Fibroblast of lung (primary cell): ENCODE results near the gene APOO. TPM values are rescaled to one million over a fixed set of nuclear protein-coding genes. Genes with fewer than 3 reads are reported as not detected.
A peak's percentile ranks its signal among the peaks of the same experiment; 100 is the strongest.

Experiments
- DNase-seq, 2 donors: peaks; one replicate each; pipeline versions ENCODE4 v3.0.0 to v3.0.0-alpha.2; 2010; ENCODE audit warnings: low read depth in 2 of 2
- H2AFZ ChIP-seq: 2 replicates; pipeline ENCODE4 v1.5.1; 2012; ENCODE audit warnings: low read length, control low read depth, inconsistent platforms
- H3K27ac ChIP-seq: 2 replicates; pipeline ENCODE4 v1.5.1; 2011; ENCODE audit warnings: low read length, control low read depth; ENCODE audit not compliant: insufficient read depth
- H3K27me3 ChIP-seq: 2 replicates; pipeline ENCODE4 v1.5.1; 2011; ENCODE audit warnings: mild to moderate bottlenecking, low read length; ENCODE audit not compliant: control insufficient read depth, insufficient read depth
- H3K36me3 ChIP-seq: 2 replicates; pipeline ENCODE4 v1.5.1; 2011; ENCODE audit warnings: low read length; ENCODE audit not compliant: control insufficient read depth, insufficient read depth
- H3K4me1 ChIP-seq: 2 replicates; pipeline ENCODE4 v1.5.1; 2011; ENCODE audit warnings: low read length; ENCODE audit not compliant: control insufficient read depth, insufficient read depth; ENCODE audit errors: extremely low read depth
- H3K4me2 ChIP-seq: 2 replicates; pipeline ENCODE4 v1.5.1; 2011; ENCODE audit warnings: low read length, control low read depth; ENCODE audit not compliant: insufficient read depth; ENCODE audit errors: extremely low read depth
- H3K4me3 ChIP-seq, 4 experiments: fragments of 200-600 bp in 1 of 4; sonication (generic) in 1 of 4; replicated peaks in 1 of 4; 2 replicates each; pipeline ENCODE4 v1.5.1; 2011 to 2016; ENCODE audit warnings: low read length in 4 of 4, low read depth in 3 of 4, mild to moderate bottlenecking in 3 of 4, control low read depth in 2 of 4, inconsistent platforms in 1 of 4, mixed read lengths in 1 of 4; ENCODE audit not compliant: insufficient read depth in 1 of 4; ENCODE audit errors: control extremely low read depth in 1 of 4
- H3K79me2 ChIP-seq: 2 replicates; pipeline ENCODE4 v1.5.1; 2012; ENCODE audit warnings: mild to moderate bottlenecking, low read length, inconsistent platforms; ENCODE audit not compliant: control insufficient read depth, insufficient read depth
- H3K9ac ChIP-seq: 2 replicates; pipeline ENCODE4 v1.5.1; 2011; ENCODE audit warnings: mild to moderate bottlenecking, low read length, control low read depth; ENCODE audit not compliant: insufficient read depth
- H3K9me3 ChIP-seq: 2 replicates; pipeline ENCODE4 v1.5.1; 2012; ENCODE audit warnings: low read depth, low read length; ENCODE audit not compliant: control insufficient read depth, insufficient read depth
- H4K20me1 ChIP-seq: 2 replicates; pipeline ENCODE4 v1.5.1; 2011; ENCODE audit warnings: low read length; ENCODE audit not compliant: control insufficient read depth, insufficient read depth; ENCODE audit errors: extremely low read depth
- CTCF ChIP-seq, 2 donors: IDR thresholded peaks in 1 of 2; conservative IDR thresholded peaks in 1 of 2; 1 replicate in 1 of 2; 2 replicates in 1 of 2; pipeline ENCODE4 v1.5.1; 2011 to 2012; ENCODE audit warnings: low read length in 2 of 2, control low read depth in 1 of 2, inconsistent platforms in 1 of 2, low read depth in 1 of 2, mild to moderate bottlenecking in 1 of 2
- EZH2 ChIP-seq: IDR thresholded peaks from 2 replicates; pipeline ENCODE4 v1.5.1; 2012; ENCODE audit warnings: low read length, control low read depth, mild to moderate bottlenecking; ENCODE audit errors: missing control alignments
- polyA plus RNA-seq, 2 donors: library from polyadenylated mRNA; depleted of rRNA in 1 of 2; stranded (reverse) in 1 of 2; unstranded in 1 of 2; fragments of >200 nt; gene quantifications; 2 replicates each; pipeline ENCODE4 v1.2.1, GENCODE V29; 2011 to 2012; ENCODE audit warnings: missing spikeins in 1 of 2
- total RNA-seq: library from RNA; depleted of rRNA; stranded (reverse); fragments of >200 nt; gene quantifications from 2 replicates; pipeline ENCODE4 v1.2.1, GENCODE V29; 2014

APOO gene
- total and polyA plus RNA-seq, 2 donors (not counting 1 experiment from before 2014, with no cell fraction given), result 8.1 to 17.0 TPM

GRCh38 chrX:23890933-23891332 is 16.8 kb downstream of the APOO start:
- no peak for TF ChIP-seq EZH2
- TF ChIP-seq CTCF (conservative IDR thresholded peaks at IDR 0.05 in 1 of 2, IDR thresholded peaks at IDR 0.05 in 1 of 2; ENCODE audit: low read depth in 1 of 2, low read length in 2 of 2), result no peak
- Histone ChIP-seq H3K36me3 (no peaks in the 10 kb centered on the region), H3K79me2 (no peaks in the 10 kb centered on the region), H3K27ac (no peak overlapping the region), H2AFZ (no peak overlapping the region), H3K9ac (no peak overlapping the region), H3K4me3 (no peak overlapping the region), H3K4me2 (no peak overlapping the region), H3K4me1 (no peaks in the 10 kb centered on the region), H3K27me3 (no peaks in the 10 kb centered on the region), H3K9me3 (no peaks in the 10 kb centered on the region), H4K20me1 (no peaks in the 10 kb centered on the region)
- DNase-seq, result no peak

DNA sequence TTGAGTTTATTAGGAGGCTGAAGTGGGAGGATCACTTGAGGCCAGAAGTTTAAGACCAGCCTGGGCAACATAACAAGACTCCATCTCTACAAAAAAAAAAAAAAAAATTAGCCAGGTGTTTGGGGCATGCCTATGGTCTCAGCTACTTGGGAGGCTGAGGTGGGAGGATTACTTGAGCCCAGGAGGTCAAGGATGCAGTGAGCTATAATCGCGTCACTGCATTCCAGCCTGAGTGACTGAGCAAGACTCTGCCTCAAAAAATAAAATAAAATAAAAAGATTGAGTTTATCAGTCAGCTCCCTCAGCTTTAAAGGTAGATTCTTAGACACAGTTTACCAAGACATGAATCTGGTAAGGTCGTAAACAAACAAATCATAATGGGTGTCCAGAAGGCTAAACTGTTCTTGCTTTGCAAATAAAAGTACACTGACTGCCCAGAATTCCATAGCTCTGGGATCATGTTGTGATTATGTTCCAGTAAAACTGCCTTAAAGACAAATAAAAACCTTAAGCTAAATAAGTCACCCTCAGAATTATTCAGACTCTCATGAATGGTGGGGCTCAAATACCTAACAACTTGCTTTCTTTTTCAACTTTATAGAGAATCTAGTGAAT is 18.7 kb downstream of the APOO start:
- TF ChIP-seq CTCF (conservative IDR thresholded peaks at IDR 0.05 in 1 of 2, IDR thresholded peaks at IDR 0.05 in 1 of 2; ENCODE audit: low read depth in 1 of 2, low read length in 2 of 2), result no peak
- TF ChIP-seq EZH2, result no peak
- H3K36me3 ChIP-seq, result no peaks in the 10 kb centered on the region
- H3K4me2 ChIP-seq, result no peak overlapping the region
- no peak overlapping the region for H3K4me3 ChIP-seq
- no peaks in the 10 kb centered on the region for H4K20me1 ChIP-seq
- no peaks in the 10 kb centered on the region for H3K27me3 ChIP-seq
- no peak overlapping the region for H3K9ac ChIP-seq
- no peak overlapping the region for H2AFZ ChIP-seq
- H3K27ac ChIP-seq, result no peak overlapping the region
- peak in 1 of 2 donors; percentile 46 for DNase-seq
- no peaks in the 10 kb centered on the region for H3K9me3 ChIP-seq
- no peaks in the 10 kb centered on the region for H3K4me1 ChIP-seq
- no peaks in the 10 kb centered on the region for H3K79me2 ChIP-seq

GRCh38 chrX:23887918-23888317 is 19.8 kb downstream of the APOO start:
- no peaks in the 10 kb centered on the region for H3K9me3 ChIP-seq
- H3K9ac ChIP-seq, result no peak overlapping the region
- no peak for DNase-seq
- H3K4me1 ChIP-seq, result peaks cover 5% of the 10 kb centered on the region
- no peaks in the 10 kb centered on the region for H4K20me1 ChIP-seq
- no peaks in the 10 kb centered on the region for H3K27me3 ChIP-seq
- no peak for TF ChIP-seq CTCF (conservative IDR thresholded peaks at IDR 0.05 in 1 of 2, IDR thresholded peaks at IDR 0.05 in 1 of 2; ENCODE audit: low read depth in 1 of 2, low read length in 2 of 2)
- H3K4me2 ChIP-seq, result no peak overlapping the region
- H3K79me2 ChIP-seq, result no peaks in the 10 kb centered on the region
- H2AFZ ChIP-seq, result no peak overlapping the region
- H3K27ac ChIP-seq, result no peak overlapping the region
- no peak overlapping the region for H3K4me3 ChIP-seq
- no peaks in the 10 kb centered on the region for H3K36me3 ChIP-seq
